Measurements from ENCODE around the gene POM121L12.

- TF ChIP-seq POLR2AphosphoS5 (IDR thresholded peaks at IDR 0.05; ENCODE audit: low read depth, low read length) (no peak), TAF1 (IDR thresholded peaks at IDR 0.05; ENCODE audit: borderline replicate concordance, insufficient read depth, low read length) (no peak), SIN3A (IDR thresholded peaks at IDR 0.05; ENCODE audit: borderline replicate concordance, insufficient read depth, low read length) (no peak), REST (IDR thresholded peaks at IDR 0.05; ENCODE audit: insufficient read depth in 1 of 2, low read depth in 2 of 2, low read length in 2 of 2) (no peak)
These were observed 33.0 kb upstream of the POM121L12 start for GRCh38 chr7:53002389-53002788.

All from PFSK-1 (cell line).